IMR-90 (cell line): ENCODE data around the gene RIMBP2. TPM values are rescaled to one million over a fixed set of nuclear protein-coding genes. Genes with fewer than 3 reads are reported as not detected.

ENCODE experiments used
- ATAC-seq: fragments of 200-7000 bp; cut with Tn5 transposase; 2 replicates; pipeline ENCODE4 v1.9.1; 2020; ENCODE audit warnings: low read depth, mild to moderate bottlenecking, moderate library complexity
- BruUV-seq: library from RNA; stranded (reverse); fragments of 400-500 nt; replicated peaks from 2 replicates; lab custom pipeline; 2021; lab: Mats Ljungman, UMichigan
- CTCF ChIA-PET: fragments of 300-600 bp; formaldehyde crosslinking; extraction: SDS; loops from one replicate; lab custom pipeline; 2021; ENCODE audit warnings: antibody characterized with exemption; lab: Yijun Ruan, JAX
- POLR2A ChIA-PET: fragments of 300-600 bp; sonication (Branson Sonifier 250); formaldehyde crosslinking; loops from one replicate; lab custom pipeline; 2022; ENCODE audit warnings: antibody characterized with exemption; ENCODE audit not compliant: unreplicated experiment; lab: Charles Lee
- DNase-seq: peaks from one replicate; pipeline ENCODE4 v3.0.0; 2013
- H2AFZ ChIP-seq: replicated peaks from 2 replicates; pipeline ENCODE3; 2013; ENCODE audit warnings: low read length, mild to moderate bottlenecking; ENCODE audit not compliant: poor library complexity
- H2AK5ac ChIP-seq: 2 replicates; pipeline ENCODE4 v1.6.1; 2013; ENCODE audit warnings: low read depth, low read length, inconsistent platforms
- H2AK9ac ChIP-seq: replicated peaks from 2 replicates; pipeline ENCODE3; 2013; ENCODE audit warnings: mild to moderate bottlenecking, low read depth, low read length, moderate library complexity; ENCODE audit not compliant: poor library complexity
- H2BK120ac ChIP-seq: 2 replicates; pipeline ENCODE4 v1.6.1; 2013; ENCODE audit warnings: low read depth, low read length, inconsistent platforms
- H2BK15ac ChIP-seq: 3 replicates; pipeline ENCODE4 v1.6.1; 2013; ENCODE audit warnings: low read depth, low read length, inconsistent platforms
- H2BK20ac ChIP-seq: 2 replicates; pipeline ENCODE4 v1.6.1; 2013; ENCODE audit warnings: low read depth, mild to moderate bottlenecking, inconsistent platforms, low read length, moderate library complexity
- H2BK5ac ChIP-seq: 2 replicates; pipeline ENCODE4 v1.6.1; 2013; ENCODE audit warnings: mild to moderate bottlenecking, low read depth, low read length, inconsistent platforms; ENCODE audit not compliant: poor library complexity, severe bottlenecking
- H3K14ac ChIP-seq: replicated peaks from 2 replicates; pipeline ENCODE4 v1.6.1; 2013; ENCODE audit warnings: low read depth, low read length, inconsistent platforms
- H3K18ac ChIP-seq: 2 replicates; pipeline ENCODE4 v1.6.1; 2013; ENCODE audit warnings: low read depth, low read length, control low read depth
- H3K23ac ChIP-seq: 2 replicates; pipeline ENCODE4 v1.6.1; 2013; ENCODE audit warnings: low read depth, low read length, inconsistent platforms
- H3K27ac ChIP-seq: 2 replicates; pipeline ENCODE4 v1.5.1; 2013; ENCODE audit warnings: mild to moderate bottlenecking, control low read depth, low read length; ENCODE audit not compliant: insufficient read depth
- H3K27me3 ChIP-seq: 2 replicates; pipeline ENCODE4 v1.6.1; 2013; ENCODE audit warnings: low read length; ENCODE audit not compliant: control insufficient read depth, insufficient read depth
- H3K36me3 ChIP-seq: 2 replicates; pipeline ENCODE4 v1.6.1; 2013; ENCODE audit warnings: low read length, mixed read lengths; ENCODE audit not compliant: control insufficient read depth, insufficient read depth
- H3K4ac ChIP-seq: 2 replicates; pipeline ENCODE4 v1.6.1; 2013; ENCODE audit warnings: low read depth, low read length, inconsistent platforms
- H3K4me1 ChIP-seq: 2 replicates; pipeline ENCODE4 v1.6.1; 2013; ENCODE audit warnings: low read length, mixed read lengths; ENCODE audit not compliant: control insufficient read depth, insufficient read depth
- H3K4me2 ChIP-seq: 2 replicates; pipeline ENCODE4 v1.6.1; 2013; ENCODE audit warnings: low read depth, mild to moderate bottlenecking, control low read depth, low read length, moderate library complexity
- H3K4me3 ChIP-seq: 2 replicates; pipeline ENCODE4 v1.5.1; 2013; ENCODE audit warnings: low read depth, mild to moderate bottlenecking, control low read depth, low read length, moderate library complexity; ENCODE audit not compliant: insufficient read depth
- H3K56ac ChIP-seq: 2 replicates; pipeline ENCODE4 v1.6.1; 2013; ENCODE audit warnings: low read length, inconsistent platforms; ENCODE audit not compliant: insufficient read depth; ENCODE audit errors: extremely low read depth
- H3K79me1 ChIP-seq, 2 experiments: 2 replicates each; pipeline ENCODE4 v1.6.1; 2013; ENCODE audit warnings: low read length in 2 of 2, inconsistent platforms in 1 of 2, low read depth in 1 of 2
- H3K9ac ChIP-seq: 2 replicates; pipeline ENCODE4 v1.6.1; 2013; ENCODE audit warnings: low read depth, low read length, control low read depth
- H3K9me1 ChIP-seq: 2 replicates; pipeline ENCODE4 v1.6.1; 2013; ENCODE audit warnings: low read length, inconsistent platforms; ENCODE audit not compliant: insufficient read depth
- H3K9me3 ChIP-seq: 2 replicates; pipeline ENCODE4 v1.6.1; 2013; ENCODE audit warnings: low read length; ENCODE audit not compliant: control insufficient read depth, insufficient read depth
- H4K20me1 ChIP-seq: 2 replicates; pipeline ENCODE4 v1.6.1; 2013; ENCODE audit warnings: low read length, inconsistent platforms; ENCODE audit not compliant: insufficient read depth
- H4K5ac ChIP-seq: 2 replicates; pipeline ENCODE4 v1.6.1; 2013; ENCODE audit warnings: mild to moderate bottlenecking, low read depth, low read length, control low read depth
- H4K8ac ChIP-seq, 2 experiments: 2 replicates each; pipeline ENCODE4 v1.6.1; 2013; ENCODE audit warnings: low read depth in 2 of 2, low read length in 2 of 2, control low read depth in 1 of 2, inconsistent platforms in 1 of 2
- H4K91ac ChIP-seq: 2 replicates; pipeline ENCODE4 v1.6.1; 2013; ENCODE audit warnings: low read depth, low read length, inconsistent platforms; ENCODE audit not compliant: insufficient read depth
- CEBPB ChIP-seq: IDR thresholded peaks from 2 replicates; pipeline ENCODE4 v1.6.1; 2012; ENCODE audit warnings: low read depth, low read length, improper control_type of control experiment
- CHD1 ChIP-seq: IDR thresholded peaks from 2 replicates; pipeline ENCODE4 v1.6.1; 2012; ENCODE audit warnings: low read depth, low read length, improper control_type of control experiment
- FOS ChIP-seq: fragments of 150-350 bp; IDR thresholded peaks from 2 replicates; pipeline ENCODE4 v1.6.1; 2016; ENCODE audit warnings: low read depth, low read length
- MAZ ChIP-seq: IDR thresholded peaks from 2 replicates; pipeline ENCODE4 v1.6.1; 2012; ENCODE audit warnings: low read depth, mild to moderate bottlenecking, low read length, improper control_type of control experiment, moderate library complexity, borderline replicate concordance
- NFE2L2 ChIP-seq: fragments of 150-350 bp; IDR thresholded peaks from 2 replicates; pipeline ENCODE4 v1.6.1; 2016; ENCODE audit warnings: low read depth, mild to moderate bottlenecking, low read length
- RAD21 ChIP-seq: IDR thresholded peaks from 2 replicates; pipeline ENCODE4 v1.6.1; 2012; ENCODE audit warnings: low read length, improper control_type of control experiment
- RCOR1 ChIP-seq: IDR thresholded peaks from 2 replicates; pipeline ENCODE4 v1.6.1; 2012; ENCODE audit warnings: mild to moderate bottlenecking, low read length, improper control_type of control experiment; ENCODE audit not compliant: insufficient replicate concordance
- WGBS, 2 experiments: methylation state at CpG; one replicate each; pipeline versions ENCODE4 v1.1.5 to v1.1.7; 2013; ENCODE audit warnings: missing lambda C conversion rate in 2 of 2; ENCODE audit not compliant: insufficient read length in 1 of 2; ENCODE audit errors: extremely low coverage in 2 of 2; 5-methylcytosine and 5-hydroxymethylcytosine counted together
- dilution Hi-C: fragments of 300-500 bp; cut with HindIII; formaldehyde crosslinking; loops from one replicate; pipeline ENCODE4 v1.14.3; 2018; ENCODE audit warnings: low sequenced_read_pairs; ENCODE audit not compliant: unreplicated experiment
- in situ Hi-C: fragments of 300-500 bp; cut with MboI; formaldehyde crosslinking; loops from 3 replicates; pipeline ENCODE4 v1.14.3; 2019; ENCODE audit warnings: low sequenced_read_pairs, inconsistent platforms, mixed read lengths
- intact Hi-C: fragments of 100-400 bp; cut with micrococcal nuclease; formaldehyde crosslinking; loops from 2 replicates; pipeline ENCODE4 v1.10.0; 2022
- polyA plus RNA-seq, 3 experiments: library from polyadenylated mRNA; depleted of rRNA; stranded (reverse); fragments of >200 nt; gene quantifications; 2 replicates each; pipeline ENCODE4 v1.2.3, GENCODE V29; 2012; ENCODE audit warnings: low replicate concordance in 1 of 3
- total RNA-seq: library from RNA; depleted of rRNA; stranded (reverse); fragments of >200 nt; gene quantifications from 2 replicates; pipeline ENCODE4 v1.2.3, GENCODE V29; 2012

RIMBP2 gene
- total and polyA plus RNA-seq, 2 of the 4 experiments (the other 2 are of a cell fraction), result not detected

DNA sequence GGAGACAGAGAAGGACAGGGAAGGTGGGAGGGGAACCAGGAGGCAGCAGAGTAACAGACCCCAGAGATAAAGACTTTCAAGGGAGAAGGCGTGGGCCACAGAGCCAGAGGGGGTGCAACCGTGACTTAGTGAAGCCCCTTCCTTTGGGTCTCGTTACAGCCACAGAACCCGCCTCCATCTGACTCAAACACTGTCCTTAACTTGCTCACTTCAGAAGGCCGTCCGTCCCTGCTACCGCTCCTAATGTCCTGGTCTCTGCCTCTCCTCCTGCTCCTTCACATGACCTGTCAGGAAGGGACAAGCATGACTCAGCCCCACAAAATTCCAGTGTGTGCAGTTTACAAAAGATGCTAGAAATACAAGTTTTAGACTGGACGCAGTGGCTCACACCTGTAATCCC lies 18.0 kb downstream of the RIMBP2 start:
- DNase-seq (no peak), ATAC-seq (no peak)
- CTCF ChIA-PET, result no interaction called here
- H3K4me1 ChIP-seq, result no peaks in the 10 kb centered on the region
- H3K9ac ChIP-seq, result no peak overlapping the region
- no peak overlapping the region for H3K23ac ChIP-seq
- H2BK120ac ChIP-seq, result no peak overlapping the region
- H2BK5ac ChIP-seq, result no peak overlapping the region
- H2AFZ ChIP-seq, result no peak overlapping the region
- intact Hi-C loops, result no loop called here
- no peaks in the 10 kb centered on the region for H3K27me3 ChIP-seq
- no peak overlapping the region for H2AK5ac ChIP-seq
- H2BK20ac ChIP-seq, result no peak overlapping the region
- no peaks in the 10 kb centered on the region for H3K36me3 ChIP-seq
- TF ChIP-seq NFE2L2, result no peak
- TF ChIP-seq MAZ, result no peak
- TF ChIP-seq RCOR1, result no peak
- no peak for TF ChIP-seq RAD21
- TF ChIP-seq CEBPB, result no peak
- TF ChIP-seq CHD1, result no peak
- no peak for TF ChIP-seq FOS
- no peaks in the 10 kb centered on the region for H3K9me1 ChIP-seq
- no peak overlapping the region for H3K4me3 ChIP-seq
- in situ Hi-C loops, result no loop called here
- 81% methylated on average over 5 of the region's 8 CpGs; no CpG with 5 or more reads in 1 of the 2 experiments for WGBS, 2 experiments
- no peak overlapping the region for H3K56ac ChIP-seq
- no peak overlapping the region for H3K14ac ChIP-seq
- POLR2A ChIA-PET, result no interaction called here
- H4K8ac ChIP-seq, result no peak overlapping the region
- no peak overlapping the region for H2BK15ac ChIP-seq
- no peak overlapping the region for H3K4me2 ChIP-seq
- no peak overlapping the region for H3K18ac ChIP-seq
- peaks cover 38% of the 10 kb centered on the region for H3K9me3 ChIP-seq
- no peak overlapping the region for H4K91ac ChIP-seq
- no peaks in the 10 kb centered on the region for H3K79me1 ChIP-seq
- H4K20me1 ChIP-seq, result no peaks in the 10 kb centered on the region
- no peak overlapping the region for H3K27ac ChIP-seq
- no TSS peak for BruUV-seq
- no peak overlapping the region for H3K4ac ChIP-seq
- H4K5ac ChIP-seq, result no peak overlapping the region
- H2AK9ac ChIP-seq, result no peak overlapping the region
- dilution Hi-C loops, result no loop called here
